Left ventricle myocardium inferior (tissue), 1 donor: ENCODE results near the gene NDOR1. TPM values are rescaled to one million over a fixed set of nuclear protein-coding genes. Genes with fewer than 3 reads are reported as not detected.

Source experiments
- DNase-seq: peaks from one replicate; pipeline ENCODE4 v3.0.0-alpha.2; 2020
- H3K27ac ChIP-seq: fragments of 200-600 bp; replicated peaks from 2 replicates; pipeline ENCODE4 v1.8.0; 2021
- H3K27me3 ChIP-seq: fragments of 200-600 bp; 2 replicates; pipeline ENCODE4 v1.8.0; 2021; ENCODE audit warnings: low read depth
- H3K36me3 ChIP-seq: fragments of 200-600 bp; 2 replicates; pipeline ENCODE4 v1.8.0; 2021
- H3K4me1 ChIP-seq: fragments of 200-600 bp; 2 replicates; pipeline ENCODE4 v1.8.0; 2021
- H3K4me3 ChIP-seq: fragments of 200-600 bp; 2 replicates; pipeline ENCODE4 v1.8.0; 2021; ENCODE audit warnings: mild to moderate bottlenecking, moderate library complexity
- H3K9me3 ChIP-seq: fragments of 200-600 bp; replicated peaks from 2 replicates; pipeline ENCODE4 v1.8.0; 2021
- CTCF ChIP-seq: fragments of 200-600 bp; IDR thresholded peaks from 2 replicates; pipeline ENCODE4 v1.8.0; 2021; ENCODE audit warnings: antibody characterized with exemption, mild to moderate bottlenecking, borderline replicate concordance
- intact Hi-C: fragments of 100-400 bp; cut with micrococcal nuclease; formaldehyde crosslinking; loops from one replicate; pipeline ENCODE4 v1.11.0; 2022
- total RNA-seq: library from RNA; stranded (reverse); fragmentation: NEBNext Ultra II Directional; extraction: Animal tissue kit (Norgen Biotek cat#: 25700); gene quantifications from one replicate; pipeline ENCODE4 v1.2.1, GENCODE V29; 2021
- donor health status: DM: no; HTN: yes; CAD: no; lungs with severe emphysema.

The NDOR1 gene
- total RNA-seq, 1 donor from 2014 or later = 6.5 TPM

- intact Hi-C loops = no loop called here
Observed at GRCh38 chr9:137187386-137187785, 18.1 kb upstream of the NDOR1 start.

DNA sequence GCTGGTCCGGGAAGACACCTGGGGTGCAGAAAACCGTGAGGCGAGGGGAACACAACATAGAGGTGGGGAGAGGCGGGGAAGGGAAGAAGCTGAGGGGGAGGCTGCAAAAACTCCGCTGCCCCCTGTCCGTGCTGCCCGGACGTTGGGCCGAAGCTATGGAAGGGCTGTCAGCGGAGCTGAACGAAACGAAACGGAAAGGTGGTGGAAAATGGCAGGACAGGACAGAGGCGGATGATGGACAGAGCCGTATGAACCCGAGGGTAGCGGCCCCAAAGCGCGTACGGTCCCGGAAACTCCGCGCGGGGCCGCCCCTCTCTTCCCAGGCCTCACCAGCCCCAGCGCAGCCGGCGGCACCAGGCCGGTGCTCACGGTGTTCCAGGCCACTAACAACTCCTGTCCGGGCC is 17.4 kb upstream of the NDOR1 start:
- Histone ChIP-seq H3K9me3 (no peaks in the 10 kb centered on the region), H3K4me1 (peaks cover 72% of the 10 kb centered on the region), H3K27me3 (no peaks in the 10 kb centered on the region), H3K27ac (peak overlapping the region; percentile 100), H3K36me3 (peaks cover 63% of the 10 kb centered on the region), H3K4me3 (peak overlapping the region; percentile 100)
- no peak for TF ChIP-seq CTCF
- no peak for DNase-seq
- intact Hi-C loops = no loop called here

More at GRCh38 chr9:137187386-137187785, 18.1 kb upstream of the NDOR1 start:
- Histone ChIP-seq H3K4me1 (peaks cover 71% of the 10 kb centered on the region), H3K27ac (no peak overlapping the region), H3K9me3 (no peaks in the 10 kb centered on the region), H3K36me3 (peaks cover 68% of the 10 kb centered on the region), H3K27me3 (no peaks in the 10 kb centered on the region), H3K4me3 (peak overlapping the region; percentile 100)
- DNase-seq = no peak
- TF ChIP-seq CTCF = no peak

- peak within 1 kb of the TSS; percentile 100 for H3K27ac ChIP-seq
- H3K4me3 ChIP-seq = peak within 1 kb of the TSS; percentile 100
- H3K4me1 ChIP-seq = peaks cover 78% of the 10 kb centered on the region
- TF ChIP-seq CTCF = no peak
- H3K27me3 ChIP-seq = no peaks in the 10 kb centered on the region
- DNase-seq = peak; percentile 93
- no peaks in the 10 kb centered on the region for H3K9me3 ChIP-seq
- H3K36me3 ChIP-seq = peaks cover 57% of the 10 kb centered on the region
- intact Hi-C loops = no loop called here
Observed at GRCh38 chr9:137188490-137189296, 16.8 kb upstream of the NDOR1 start, which contains the start of the genes ANAPC2 and SSNA1. ANAPC2 (minus strand) TSS chr9:137188560; CDS start chr9:137188532, 28 bp downstream. SSNA1 (plus strand) TSS chr9:137188676; CDS start chr9:137188727, 51 bp downstream.

GRCh38 chr9:137189297-137190295 is 15.9 kb upstream of the NDOR1 start:
- Histone ChIP-seq H3K27ac (peak overlapping the region; percentile 100), H3K9me3 (no peaks in the 10 kb centered on the region), H3K27me3 (no peaks in the 10 kb centered on the region), H3K36me3 (peaks cover 54% of the 10 kb centered on the region), H3K4me1 (peaks cover 87% of the 10 kb centered on the region), H3K4me3 (peak overlapping the region; percentile 100)
- intact Hi-C loops = no loop called here
- no peak for TF ChIP-seq CTCF
- DNase-seq = no peak

DNA sequence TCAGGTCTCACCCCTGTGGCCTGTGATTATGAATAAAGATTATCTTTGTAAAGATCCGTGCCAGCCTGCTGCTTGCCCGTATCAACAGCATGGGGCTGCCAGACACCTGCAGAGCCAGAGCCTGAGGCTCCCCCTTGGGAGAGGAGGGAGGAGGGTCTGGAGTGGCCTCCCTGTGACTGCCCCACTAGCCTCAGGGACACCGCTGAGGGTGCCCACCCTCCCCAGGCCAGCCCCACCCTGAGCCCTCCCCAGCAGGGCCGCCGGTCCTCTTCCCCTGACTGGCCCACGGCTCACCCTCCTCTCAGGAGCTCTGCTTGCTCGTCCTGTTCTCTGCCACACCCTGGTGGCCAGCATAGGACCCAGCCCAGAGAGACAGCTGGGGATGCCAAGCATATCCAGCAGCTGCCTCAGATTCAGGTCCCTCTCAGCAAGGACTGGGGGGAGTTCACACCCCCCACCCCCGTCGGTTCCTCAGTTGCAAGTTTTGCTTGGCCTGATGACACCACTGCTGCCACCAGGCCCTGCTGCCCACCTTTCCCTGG is 15.1 kb upstream of the NDOR1 start:
- Histone ChIP-seq H3K27ac (peak overlapping the region; percentile 100), H3K4me1 (peaks cover 89% of the 10 kb centered on the region), H3K9me3 (no peaks in the 10 kb centered on the region), H3K27me3 (no peaks in the 10 kb centered on the region), H3K4me3 (peak overlapping the region; percentile 100), H3K36me3 (peaks cover 46% of the 10 kb centered on the region)
- no peak for TF ChIP-seq CTCF
- DNase-seq = no peak
- intact Hi-C loops = no loop called here
